ENCODE results near the gene EP300.

Gene EP300

DNA sequence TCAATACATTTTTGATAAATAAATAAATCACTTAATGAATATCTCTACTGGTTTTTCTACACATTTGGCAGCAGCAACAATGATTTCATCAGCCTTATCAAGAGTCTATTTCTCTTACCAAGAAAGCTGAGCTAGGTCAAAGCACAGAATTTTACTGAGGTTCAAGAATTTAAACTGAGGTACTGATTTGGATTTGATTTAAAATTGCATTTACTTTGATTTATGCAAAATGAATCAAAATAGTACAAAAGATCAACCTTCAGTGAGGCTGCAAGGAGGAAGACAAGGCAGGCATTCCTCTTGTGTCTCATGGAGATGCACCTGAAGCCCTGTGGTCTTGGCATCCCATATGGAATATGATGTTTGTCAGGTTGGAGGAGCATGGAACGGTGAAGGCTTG is 15.5 kb upstream of the EP300 start:
- H3K27ac ChIP-seq, result no peak overlapping the region
- H3K27me3 ChIP-seq, result no peaks in the 10 kb centered on the region
- H4K20me1 ChIP-seq, result no peaks in the 10 kb centered on the region
- no peak overlapping the region for H3K4me3 ChIP-seq
- H3K9ac ChIP-seq, result no peak overlapping the region
- no peak for TF ChIP-seq Cebpa-rat (IDR thresholded peaks at IDR 0.05)
- peaks cover 26% of the 10 kb centered on the region for H3K4me1 ChIP-seq
- H3K9me3 ChIP-seq, result no peaks in the 10 kb centered on the region
- no peaks in the 10 kb centered on the region for H3K36me3 ChIP-seq
- H3K4me2 ChIP-seq, result no peak overlapping the region

- Histone ChIP-seq H3K4me1 (peaks cover 26% of the 10 kb centered on the region), H3K4me3 (no peak overlapping the region), H3K36me3 (no peaks in the 10 kb centered on the region), H3K27me3 (no peaks in the 10 kb centered on the region), H3K9ac (no peak overlapping the region; the same call in 1 of the 2 replicates), H3K9me3 (no peaks in the 10 kb centered on the region), H3K27ac (no peak overlapping the region), H4K20me1 (no peaks in the 10 kb centered on the region), H3K4me2 (peak overlapping the region; percentile 47)
- TF ChIP-seq Cebpa-rat (IDR thresholded peaks at IDR 0.05), result no peak
These were observed 13.5 kb upstream of the EP300 start for GRCh38 chr22:41078931-41079330.

GRCh38 chr22:41085842-41086241 is 6.5 kb upstream of the EP300 start:
- H3K4me1 ChIP-seq, result peaks cover 11% of the 10 kb centered on the region
- H3K9me3 ChIP-seq, result no peaks in the 10 kb centered on the region
- no peaks in the 10 kb centered on the region for H4K20me1 ChIP-seq
- H3K27me3 ChIP-seq, result no peaks in the 10 kb centered on the region
- no peaks in the 10 kb centered on the region for H3K36me3 ChIP-seq
- no peak overlapping the region for H3K4me2 ChIP-seq
- no peak overlapping the region for H3K4me3 ChIP-seq
- no peak overlapping the region for H3K27ac ChIP-seq
- no peak overlapping the region for H3K9ac ChIP-seq
- no peak for TF ChIP-seq Cebpa-rat (IDR thresholded peaks at IDR 0.05)

GRCh38 chr22:41091132-41092022 is 1.0 kb upstream of the EP300 start:
- no peaks in the 10 kb centered on the region for H3K9me3 ChIP-seq
- H3K9ac ChIP-seq, result peak overlapping the region; percentile 100
- H3K4me3 ChIP-seq, result peak overlapping the region; percentile 92
- peak overlapping the region; percentile 99 for H3K27ac ChIP-seq
- peaks cover 36% of the 10 kb centered on the region for H4K20me1 ChIP-seq
- H3K4me2 ChIP-seq, result peak overlapping the region; percentile 85
- TF ChIP-seq Cebpa-rat (IDR thresholded peaks at IDR 0.05), result no peak
- H3K36me3 ChIP-seq, result no peaks in the 10 kb centered on the region
- H3K27me3 ChIP-seq, result no peaks in the 10 kb centered on the region
- peaks cover 26% of the 10 kb centered on the region for H3K4me1 ChIP-seq

- TF ChIP-seq Cebpa-rat (IDR thresholded peaks at IDR 0.05), result no peak
- peak overlapping the region; percentile 85 for H3K4me2 ChIP-seq
- H3K9ac ChIP-seq, result peak overlapping the region; percentile 100
- no peaks in the 10 kb centered on the region for H3K27me3 ChIP-seq
- no peaks in the 10 kb centered on the region for H3K36me3 ChIP-seq
- peak overlapping the region; percentile 92 for H3K4me3 ChIP-seq
- H4K20me1 ChIP-seq, result peaks cover 52% of the 10 kb centered on the region
- peaks cover 40% of the 10 kb centered on the region for H3K4me1 ChIP-seq
- peak overlapping the region; percentile 99 for H3K27ac ChIP-seq
- H3K9me3 ChIP-seq, result no peaks in the 10 kb centered on the region
These were observed 537 bp downstream of the EP300 start for GRCh38 chr22:41092847-41093411.

GRCh38 chr22:41094041-41094593 is 1.7 kb downstream of the EP300 start:
- peak overlapping the region; percentile 100 for H3K9ac ChIP-seq
- H3K4me1 ChIP-seq, result peaks cover 46% of the 10 kb centered on the region
- no peak for TF ChIP-seq Cebpa-rat (IDR thresholded peaks at IDR 0.05)

DNA sequence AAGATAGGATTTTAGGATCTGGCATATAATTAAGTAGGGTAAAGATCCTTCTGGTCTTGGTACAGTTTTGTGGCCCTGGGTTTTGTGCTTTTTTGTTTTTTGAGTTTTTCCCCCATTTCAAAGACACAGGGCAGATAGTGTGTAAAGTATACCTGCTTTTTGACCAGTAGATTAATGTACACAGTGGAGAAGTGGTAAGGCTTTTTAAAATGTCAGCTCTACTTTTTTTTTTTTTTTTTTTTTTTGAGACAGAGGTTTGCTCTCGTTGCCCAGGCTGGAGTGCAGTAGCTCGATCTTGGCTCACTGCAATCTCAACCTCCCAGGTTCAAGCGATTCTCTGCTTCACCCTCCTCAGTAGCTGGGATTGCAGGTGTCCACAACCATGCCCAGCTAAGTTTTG is 4.0 kb downstream of the EP300 start:
- Histone ChIP-seq H3K27ac (no peak overlapping the region), H3K4me3 (no peak overlapping the region)

More at GRCh38 chr22:41094041-41094593, 1.7 kb downstream of the EP300 start:
- Histone ChIP-seq H3K27me3 (no peaks in the 10 kb centered on the region), H3K9me3 (no peaks in the 10 kb centered on the region), H3K4me2 (peak overlapping the region; percentile 85), H4K20me1 (peaks cover 63% of the 10 kb centered on the region), H3K36me3 (peaks cover 8% of the 10 kb centered on the region), H3K4me3 (peak overlapping the region; percentile 92), H3K27ac (no peak overlapping the region)

DNA sequence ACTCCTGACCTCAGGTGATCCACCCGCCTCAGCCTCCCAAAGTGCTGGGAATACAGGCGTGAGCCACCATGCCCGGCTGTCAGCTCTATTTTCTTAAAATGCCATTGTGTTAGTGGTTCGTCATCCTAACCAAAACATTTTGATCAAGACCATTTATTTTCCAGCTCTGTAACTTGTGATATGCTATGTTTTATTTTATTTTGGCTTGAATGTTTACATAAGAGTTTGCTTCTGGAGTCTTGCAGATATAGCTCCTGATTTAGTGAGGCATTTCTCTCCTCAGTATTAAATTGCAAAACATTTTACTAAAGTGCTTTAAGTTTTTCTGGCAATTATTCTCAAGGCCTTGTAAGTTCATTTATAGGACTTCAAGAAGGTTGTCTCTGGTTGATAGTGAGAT is 4.4 kb downstream of the EP300 start:
- no peaks in the 10 kb centered on the region for H3K9me3 ChIP-seq
- no peak overlapping the region for H3K4me3 ChIP-seq
- no peaks in the 10 kb centered on the region for H3K27me3 ChIP-seq
- peaks cover 34% of the 10 kb centered on the region for H3K36me3 ChIP-seq
- H4K20me1 ChIP-seq, result peaks cover 91% of the 10 kb centered on the region
- TF ChIP-seq Cebpa-rat (IDR thresholded peaks at IDR 0.05), result no peak
- H3K4me2 ChIP-seq, result peak overlapping the region; percentile 85
- peaks cover 47% of the 10 kb centered on the region for H3K4me1 ChIP-seq
- no peak overlapping the region for H3K9ac ChIP-seq
- no peak overlapping the region for H3K27ac ChIP-seq

More for the DNA sequence above, 4.0 kb downstream of the EP300 start:
- Histone ChIP-seq H3K4me2 (peak overlapping the region; percentile 85), H3K36me3 (peaks cover 29% of the 10 kb centered on the region), H3K4me1 (peaks cover 47% of the 10 kb centered on the region), H3K9me3 (no peaks in the 10 kb centered on the region), H3K27me3 (no peaks in the 10 kb centered on the region), H3K9ac (no peak overlapping the region), H4K20me1 (peaks cover 86% of the 10 kb centered on the region)
- TF ChIP-seq Cebpa-rat (IDR thresholded peaks at IDR 0.05), result no peak

GRCh38 chr22:41099036-41099435 is 6.6 kb downstream of the EP300 start:
- no peak for TF ChIP-seq Cebpa-rat (IDR thresholded peaks at IDR 0.05)
- Histone ChIP-seq H3K9ac (no peak overlapping the region), H3K27ac (no peak overlapping the region), H3K36me3 (peaks cover 52% of the 10 kb centered on the region), H3K4me1 (peaks cover 47% of the 10 kb centered on the region), H3K4me2 (no peak overlapping the region), H3K27me3 (no peaks in the 10 kb centered on the region), H3K4me3 (no peak overlapping the region), H3K9me3 (no peaks in the 10 kb centered on the region), H4K20me1 (peaks cover 100% of the 10 kb centered on the region)
